H1 (cell line): ENCODE measurements around the gene TNFSF15. TPM values are rescaled to one million over a fixed set of nuclear protein-coding genes. Genes with fewer than 3 reads are reported as not detected.

Experiments
- CTCF ChIA-PET: fragments of 300-600 bp; sonication (Branson Sonifier 250); formaldehyde crosslinking; loops from one replicate; lab custom pipeline; 2021; ENCODE audit not compliant: partially characterized antibody; lab: Charles Lee
- POLR2A ChIA-PET: fragments of 300-600 bp; sonication (Branson Sonifier 250); formaldehyde crosslinking; loops from one replicate; lab custom pipeline; 2021; ENCODE audit warnings: inconsistent platforms; ENCODE audit not compliant: partially characterized antibody; lab: Charles Lee
- DNase-seq, 2 experiments: peaks; one replicate each; pipeline versions ENCODE4 v3.0.0 to v3.0.0-alpha.2; 2010 to 2022; ENCODE audit warnings: low spot score in 2 of 2, low read depth in 1 of 2, mixed read lengths in 1 of 2
- FAIRE-seq: peaks from 2 replicates; lab custom pipeline; 2011; peaks lifted over from hg19 to GRCh38; lab: Jason Lieb, UNC
- H2AFZ ChIP-seq: 2 replicates; pipeline ENCODE4 v1.8.1; 2012; ENCODE audit warnings: low read length, inconsistent platforms
- H2AK5ac ChIP-seq: 2 replicates; pipeline ENCODE4 v1.6.1; 2013; ENCODE audit warnings: low read depth, low read length
- H2BK120ac ChIP-seq: replicated peaks from 2 replicates; pipeline ENCODE3; 2013; ENCODE audit warnings: low read depth, low read length, inconsistent platforms
- H2BK12ac ChIP-seq: 2 replicates; pipeline ENCODE4 v1.6.1; 2013; ENCODE audit warnings: low read depth, low read length
- H2BK15ac ChIP-seq: 2 replicates; pipeline ENCODE4 v1.6.1; 2013; ENCODE audit warnings: low read length
- H2BK20ac ChIP-seq: 2 replicates; pipeline ENCODE4 v1.6.1; 2013; ENCODE audit warnings: low read length
- H2BK5ac ChIP-seq: 2 replicates; pipeline ENCODE4 v1.6.1; 2013; ENCODE audit warnings: low read depth, low read length
- H3K14ac ChIP-seq: 2 replicates; pipeline ENCODE4 v1.6.1; 2013; ENCODE audit warnings: inconsistent platforms; ENCODE audit not compliant: insufficient read length
- H3K18ac ChIP-seq: 2 replicates; pipeline ENCODE4 v1.6.1; 2013; ENCODE audit warnings: low read length; ENCODE audit errors: extremely low read depth
- H3K23ac ChIP-seq: 2 replicates; pipeline ENCODE4 v1.6.1; 2013; ENCODE audit warnings: inconsistent platforms; ENCODE audit not compliant: insufficient read length
- H3K23me2 ChIP-seq: 2 replicates; pipeline ENCODE4 v1.6.1; 2013; ENCODE audit warnings: low read depth, low read length
- H3K27ac ChIP-seq: 2 replicates; pipeline ENCODE4 v1.6.1; 2011; ENCODE audit warnings: low read depth, low read length, inconsistent platforms
- H3K27me3 ChIP-seq, 4 experiments: replicated peaks in 1 of 4; 1 replicate in 1 of 4; 2 replicates in 3 of 4; pipeline versions ENCODE4 v1.6.1 to v1.8.1; 2011 to 2013; ENCODE audit warnings: low read length in 3 of 4, mild to moderate bottlenecking in 3 of 4, inconsistent platforms in 2 of 4, mixed read lengths in 2 of 4, moderate library complexity in 1 of 4; ENCODE audit not compliant: control insufficient read depth in 3 of 4, insufficient read depth in 3 of 4; ENCODE audit errors: extremely low read depth in 1 of 4
- H3K36me3 ChIP-seq, 4 experiments: 2 replicates each; pipeline versions ENCODE4 v1.6.1 to v1.8.1; 2011 to 2013; ENCODE audit warnings: mild to moderate bottlenecking in 4 of 4, low read length in 3 of 4, moderate library complexity in 2 of 4, control low read depth in 1 of 4, inconsistent platforms in 1 of 4; ENCODE audit not compliant: insufficient read depth in 4 of 4, control insufficient read depth in 2 of 4
- H3K4ac ChIP-seq: replicated peaks from 2 replicates; pipeline ENCODE3; 2013; ENCODE audit warnings: low read length, low read depth, mixed read lengths, inconsistent platforms; ENCODE audit not compliant: insufficient read length
- H3K4me1 ChIP-seq, 4 experiments: replicated peaks in 1 of 4; 1 replicate in 1 of 4; 2 replicates in 3 of 4; pipeline versions ENCODE4 v1.6.1 to v1.8.1; 2011 to 2013; ENCODE audit warnings: low read length in 3 of 4, inconsistent platforms in 2 of 4, mixed read lengths in 1 of 4; ENCODE audit not compliant: insufficient read depth in 4 of 4, control insufficient read depth in 3 of 4
- H3K4me2 ChIP-seq, 2 experiments: 2 replicates each; pipeline versions ENCODE4 v1.6.1 to v1.8.1; 2011 to 2013; ENCODE audit warnings: low read depth in 2 of 2, low read length in 2 of 2, control low read depth in 1 of 2, inconsistent platforms in 1 of 2, mild to moderate bottlenecking in 1 of 2; ENCODE audit not compliant: insufficient read depth in 1 of 2
- H3K4me3 ChIP-seq, 4 experiments: fragments of 200-600, 300-600 bp in 1 of 4; sonication (generic), shearing (Covaris generic), sonication (Bioruptor Twin) in 1 of 4; 2 replicates each; pipeline versions ENCODE4 v1.5.1 to v1.8.1; 2011 to 2016; ENCODE audit warnings: low read length in 4 of 4, low read depth in 3 of 4, control low read depth in 2 of 4, inconsistent platforms in 2 of 4, mild to moderate bottlenecking in 2 of 4, mixed read lengths in 1 of 4, moderate library complexity in 1 of 4; ENCODE audit not compliant: insufficient read depth in 2 of 4; ENCODE audit errors: extremely low read depth in 1 of 4
- H3K56ac ChIP-seq: replicated peaks from 2 replicates; pipeline ENCODE3; 2013; ENCODE audit warnings: low read depth, mild to moderate bottlenecking, mixed read lengths, low read length, inconsistent platforms; ENCODE audit not compliant: insufficient read length
- H3K79me1 ChIP-seq: 2 replicates; pipeline ENCODE4 v1.6.1; 2013; ENCODE audit warnings: low read depth, low read length, control low read depth
- H3K79me2 ChIP-seq, 2 experiments: 2 replicates each; pipeline versions ENCODE4 v1.6.1 to v1.8.1; 2012 to 2013; ENCODE audit warnings: low read length in 2 of 2, mild to moderate bottlenecking in 2 of 2, inconsistent platforms in 1 of 2; ENCODE audit not compliant: insufficient read depth in 2 of 2, control insufficient read depth in 1 of 2
- H3K9ac ChIP-seq, 4 experiments: replicated peaks in 1 of 4; 1 replicate in 1 of 4; 2 replicates in 3 of 4; pipeline versions ENCODE4 v1.6.1 to v1.8.1; 2011 to 2013; ENCODE audit warnings: low read depth in 3 of 4, low read length in 3 of 4, control low read depth in 2 of 4, mild to moderate bottlenecking in 2 of 4, moderate library complexity in 2 of 4, inconsistent platforms in 1 of 4; ENCODE audit errors: extremely low read depth in 1 of 4
- H3K9me3 ChIP-seq, 2 experiments: 2 replicates each; pipeline versions ENCODE4 v1.6.1 to v1.8.1; 2012 to 2013; ENCODE audit warnings: mild to moderate bottlenecking in 2 of 2, moderate library complexity in 2 of 2, control low read depth in 1 of 2, inconsistent platforms in 1 of 2, low read depth in 1 of 2, low read length in 1 of 2, mixed read lengths in 1 of 2; ENCODE audit not compliant: insufficient read depth in 2 of 2
- H4K20me1 ChIP-seq, 2 experiments: replicated peaks in 1 of 2; 2 replicates each; pipeline versions ENCODE3 to v1.8.1; 2011 to 2013; ENCODE audit warnings: inconsistent platforms in 2 of 2, low read length in 2 of 2, mild to moderate bottlenecking in 1 of 2; ENCODE audit not compliant: insufficient read depth in 2 of 2, control insufficient read depth in 1 of 2
- H4K5ac ChIP-seq: 2 replicates; pipeline ENCODE4 v1.6.1; 2013; ENCODE audit warnings: low read length, low read depth, mixed read lengths, inconsistent platforms; ENCODE audit not compliant: insufficient read length
- H4K8ac ChIP-seq: 2 replicates; pipeline ENCODE4 v1.8.0; 2013; ENCODE audit warnings: mild to moderate bottlenecking, moderate library complexity, low read length, inconsistent platforms; ENCODE audit not compliant: insufficient read depth; ENCODE audit errors: extremely low read depth
- H4K91ac ChIP-seq: replicated peaks from 2 replicates; pipeline ENCODE3; 2013; ENCODE audit warnings: low read length, mixed read lengths, inconsistent platforms; ENCODE audit not compliant: insufficient read length
- CREB1 ChIP-seq: IDR thresholded peaks from 2 replicates; pipeline ENCODE4 v1.6.1; 2012; ENCODE audit warnings: inconsistent platforms
- JUN ChIP-seq: IDR thresholded peaks from 2 replicates; pipeline ENCODE4 v1.6.1; 2011; ENCODE audit warnings: low read depth, mild to moderate bottlenecking, improper control_type of control experiment, low read length
- JUND ChIP-seq: IDR thresholded peaks from 2 replicates; pipeline ENCODE4 v1.6.1; 2011; ENCODE audit warnings: mild to moderate bottlenecking, improper control_type of control experiment, low read length
- KDM1A ChIP-seq: fragments of 200-600, 300-600 bp; sonication (generic); IDR thresholded peaks from 2 replicates; pipeline ENCODE4 v1.7.1; 2016; ENCODE audit warnings: mild to moderate bottlenecking, low read length, borderline replicate concordance
- SIN3A ChIP-seq, 2 experiments: IDR thresholded peaks in 1 of 2; conservative IDR thresholded peaks in 1 of 2; 2 replicates each; pipeline ENCODE4 v1.6.1; 2011 to 2012; ENCODE audit warnings: low read length in 2 of 2, improper control_type of control experiment in 1 of 2, low read depth in 1 of 2, mild to moderate bottlenecking in 1 of 2
- YY1 ChIP-seq: IDR thresholded peaks from 2 replicates; pipeline ENCODE4 v1.6.1; 2011; ENCODE audit warnings: low read depth, mild to moderate bottlenecking, low read length
- WGBS, 2 experiments: shearing (Covaris generic) in 1 of 2; methylation state at CpG; one replicate each; pipeline versions ENCODE4 v1.1.6 to v1.1.7; 2013 to 2015; ENCODE audit warnings: low lambda C conversion rate in 2 of 2, mixed read lengths in 2 of 2, inconsistent platforms in 1 of 2, low coverage in 1 of 2, missing lambda C conversion rate in 1 of 2; ENCODE audit not compliant: insufficient replicate concordance in 2 of 2, insufficient coverage in 1 of 2, insufficient read length in 1 of 2; ENCODE audit errors: extremely low coverage in 1 of 2, missing lambda C conversion rate in 1 of 2; 5-methylcytosine and 5-hydroxymethylcytosine counted together
- polyA plus RNA-seq, 7 experiments: library from polyadenylated mRNA; depleted of rRNA in 3 of 7; stranded (reverse) in 5 of 7; unstranded in 2 of 7; fragments of >200 nt in 5 of 7; fragments of 200-250 nt in 2 of 7; gene quantifications; 1 replicate in 5 of 7; 2 replicates in 1 of 7; 4 replicates in 1 of 7; pipeline versions ENCODE4 v1.2.1 to v1.2.3, GENCODE V29; 2011 to 2013; ENCODE audit warnings: missing spikeins in 2 of 7, mixed read lengths in 2 of 7
- total RNA-seq: library from RNA; stranded (reverse); fragmentation: NEBNext Ultra II Directional; extraction: Animal tissue kit (Norgen Biotek cat#: 25700); gene quantifications from 2 replicates; pipeline ENCODE4 v1.2.1, GENCODE V29; 2021

TNFSF15 gene
- total and polyA plus RNA-seq, 2 of the 8 experiments (the other 6 are each of a cell fraction or from before 2014, with no cell fraction given) = 0.09 to 0.17 TPM

GRCh38 chr9:114775121-114775520 lies 30.7 kb downstream of the TNFSF15 start:
- no peak overlapping the region for H2BK5ac ChIP-seq
- no peak overlapping the region for H3K23ac ChIP-seq
- ChIA-PET CTCF (interaction anchor here (1.0 to 2.2 kb wide), 4 partner anchors 12 to 340 kb away, joined by 3 to 6 read pairs (median 4); no protein-coding TSS in a partner anchor), POLR2A (no interaction called here)
- H3K4me3 ChIP-seq = no peak overlapping the region
- H3K23me2 ChIP-seq = no peaks in the 10 kb centered on the region
- no peak overlapping the region for H2BK20ac ChIP-seq
- no peaks in the 10 kb centered on the region for H4K20me1 ChIP-seq
- no peak overlapping the region for H2BK120ac ChIP-seq
- no peak for DNase-seq
- no peak overlapping the region for H2BK12ac ChIP-seq
- no peaks in the 10 kb centered on the region for H3K4me1 ChIP-seq
- H3K79me2 ChIP-seq = no peaks in the 10 kb centered on the region
- no peaks in the 10 kb centered on the region for H3K79me1 ChIP-seq
- no peak overlapping the region for H3K4me2 ChIP-seq
- no peaks in the 10 kb centered on the region for H3K36me3 ChIP-seq
- no peak overlapping the region for H3K14ac ChIP-seq
- TF ChIP-seq YY1 (no peak), JUND (no peak), KDM1A (no peak), SIN3A (conservative IDR thresholded peaks at IDR 0.05 in 1 of 2, IDR thresholded peaks at IDR 0.05 in 1 of 2; ENCODE audit: low read depth in 1 of 2, low read length in 2 of 2) (no peak), JUN (no peak), CREB1 (no peak)
- no peak overlapping the region for H4K8ac ChIP-seq
- no peak overlapping the region for H3K56ac ChIP-seq
- no peaks in the 10 kb centered on the region for H3K9me3 ChIP-seq
- no peak overlapping the region for H2AK5ac ChIP-seq
- WGBS, 2 experiments = 88% methylated on average over 1 of the region's 1 CpG; no CpG with 5 or more reads in 1 of the 2 experiments
- no peak for FAIRE-seq
- no peak overlapping the region for H2AFZ ChIP-seq
- H3K27ac ChIP-seq = no peak overlapping the region
- no peaks in the 10 kb centered on the region for H3K27me3 ChIP-seq
- H4K91ac ChIP-seq = no peak overlapping the region
- H3K9ac ChIP-seq = no peak overlapping the region
- no peak overlapping the region for H3K18ac ChIP-seq
- H3K4ac ChIP-seq = no peak overlapping the region
- H2BK15ac ChIP-seq = no peak overlapping the region
- H4K5ac ChIP-seq = no peak overlapping the region
